ENCODE measurements around the gene ANKEF1. TPM values are rescaled to one million over a fixed set of nuclear protein-coding genes. Genes with fewer than 3 reads are reported as not detected.

ANKEF1 gene
- total and polyA plus RNA-seq, 10 of the 15 experiments (the other 5 are each of a cell fraction or from before 2014, with no cell fraction given): 0.04 to 3.0 (median 0.89) TPM

- ChIA-PET POLR2A (no interaction called here), CTCF (no interaction called here), RAD21 (ENCODE audit: unreplicated experiment) (no interaction called here), SMC1A (ENCODE audit: uncharacterized antibody, unreplicated experiment) (interaction anchor here (0.5 kb wide), 1 partner anchor 305 kb away, joined by 3 read pairs; no protein-coding TSS in a partner anchor)
- Histone ChIP-seq H3K4me3 (no peak overlapping the region), H3K4me1 (ENCODE audit: control insufficient read depth, insufficient read depth, low read length) (no peaks in the 10 kb centered on the region; the same call in 1 of the 2 replicates), H3K36me3 (ENCODE audit: control insufficient read depth in 2 of 2, insufficient read depth in 2 of 2, low read length in 1 of 2) (no peaks in the 10 kb centered on the region), H3K9me3 (replicated peaks; ENCODE audit: control insufficient read depth, insufficient read depth, low read length) (no peaks in the 10 kb centered on the region), H3K27me3 (replicated peaks in 1 of 2; ENCODE audit: control insufficient read depth in 2 of 2, insufficient read depth in 2 of 2, low read length in 1 of 2) (no peaks in the 10 kb centered on the region), H3K4me2 (ENCODE audit: control insufficient read depth, insufficient read depth) (no peak overlapping the region), H3K9ac (ENCODE audit: control insufficient read depth, insufficient read depth, low read length) (no peak overlapping the region), H2AFZ (ENCODE audit: control insufficient read depth, low read depth, low read length) (no peak overlapping the region), H3K79me2 (ENCODE audit: control insufficient read depth, insufficient read depth, low read length) (no peaks in the 10 kb centered on the region), H4K20me1 (ENCODE audit: control insufficient read depth, insufficient read depth) (no peaks in the 10 kb centered on the region), H3K27ac (ENCODE audit: control insufficient read depth, insufficient read depth) (no peak overlapping the region)
- no TSS peak for BruUV-seq (replicated peaks)
- intact Hi-C loops (cut with micrococcal nuclease; ENCODE audit: unreplicated experiment) (no loop called here), in situ Hi-C loops (cut with MboI) (no loop called here)
- FAIRE-seq (no peak), DNase-seq (ENCODE audit: low read depth, low spot score) (no peak), ATAC-seq (no peak)
- TF ChIP-seq, protein P1, sequence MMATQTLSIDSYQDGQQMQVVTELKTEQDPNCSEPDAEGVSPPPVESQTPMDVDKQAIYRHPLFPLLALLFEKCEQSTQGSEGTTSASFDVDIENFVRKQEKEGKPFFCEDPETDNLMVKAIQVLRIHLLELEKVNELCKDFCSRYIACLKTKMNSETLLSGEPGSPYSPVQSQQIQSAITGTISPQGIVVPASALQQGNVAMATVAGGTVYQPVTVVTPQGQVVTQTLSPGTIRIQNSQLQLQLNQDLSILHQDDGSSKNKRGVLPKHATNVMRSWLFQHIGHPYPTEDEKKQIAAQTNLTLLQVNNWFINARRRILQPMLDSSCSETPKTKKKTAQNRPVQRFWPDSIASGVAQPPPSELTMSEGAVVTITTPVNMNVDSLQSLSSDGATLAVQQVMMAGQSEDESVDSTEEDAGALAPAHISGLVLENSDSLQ (IDR thresholded peaks at IDR 0.05): no peak
- no peak for TF ChIP-seq RBBP5 (conservative IDR thresholded peaks at IDR 0.05)
- TF ChIP-seq POLR2AphosphoS5 (IDR thresholded peaks at IDR 0.05; ENCODE audit: low read length): no peak
- TF ChIP-seq HSF1 (IDR thresholded peaks at IDR 0.05; ENCODE audit: low read depth, low read length): no peak
- no peak for TF ChIP-seq BRCA1 (IDR thresholded peaks at IDR 0.05; ENCODE audit: low read depth, low read length)
- no peak for TF ChIP-seq TAF1 (IDR thresholded peaks at IDR 0.05; ENCODE audit: borderline replicate concordance, low read depth, low read length)
- TF ChIP-seq EED (IDR thresholded peaks at IDR 0.05; ENCODE audit: low read depth): no peak
- TF ChIP-seq NBN (IDR thresholded peaks at IDR 0.05): no peak
- TF ChIP-seq JUND (IDR thresholded peaks at IDR 0.05; ENCODE audit: low read depth, low read length): no peak
- TF ChIP-seq, protein P2, sequence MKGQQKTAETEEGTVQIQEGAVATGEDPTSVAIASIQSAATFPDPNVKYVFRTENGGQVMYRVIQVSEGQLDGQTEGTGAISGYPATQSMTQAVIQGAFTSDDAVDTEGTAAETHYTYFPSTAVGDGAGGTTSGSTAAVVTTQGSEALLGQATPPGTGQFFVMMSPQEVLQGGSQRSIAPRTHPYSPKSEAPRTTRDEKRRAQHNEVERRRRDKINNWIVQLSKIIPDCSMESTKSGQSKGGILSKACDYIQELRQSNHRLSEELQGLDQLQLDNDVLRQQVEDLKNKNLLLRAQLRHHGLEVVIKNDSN (IDR thresholded peaks at IDR 0.05; ENCODE audit: borderline replicate concordance, extremely low read length, insufficient read depth, low read depth, low read length): no peak
- TF ChIP-seq, protein P3, sequence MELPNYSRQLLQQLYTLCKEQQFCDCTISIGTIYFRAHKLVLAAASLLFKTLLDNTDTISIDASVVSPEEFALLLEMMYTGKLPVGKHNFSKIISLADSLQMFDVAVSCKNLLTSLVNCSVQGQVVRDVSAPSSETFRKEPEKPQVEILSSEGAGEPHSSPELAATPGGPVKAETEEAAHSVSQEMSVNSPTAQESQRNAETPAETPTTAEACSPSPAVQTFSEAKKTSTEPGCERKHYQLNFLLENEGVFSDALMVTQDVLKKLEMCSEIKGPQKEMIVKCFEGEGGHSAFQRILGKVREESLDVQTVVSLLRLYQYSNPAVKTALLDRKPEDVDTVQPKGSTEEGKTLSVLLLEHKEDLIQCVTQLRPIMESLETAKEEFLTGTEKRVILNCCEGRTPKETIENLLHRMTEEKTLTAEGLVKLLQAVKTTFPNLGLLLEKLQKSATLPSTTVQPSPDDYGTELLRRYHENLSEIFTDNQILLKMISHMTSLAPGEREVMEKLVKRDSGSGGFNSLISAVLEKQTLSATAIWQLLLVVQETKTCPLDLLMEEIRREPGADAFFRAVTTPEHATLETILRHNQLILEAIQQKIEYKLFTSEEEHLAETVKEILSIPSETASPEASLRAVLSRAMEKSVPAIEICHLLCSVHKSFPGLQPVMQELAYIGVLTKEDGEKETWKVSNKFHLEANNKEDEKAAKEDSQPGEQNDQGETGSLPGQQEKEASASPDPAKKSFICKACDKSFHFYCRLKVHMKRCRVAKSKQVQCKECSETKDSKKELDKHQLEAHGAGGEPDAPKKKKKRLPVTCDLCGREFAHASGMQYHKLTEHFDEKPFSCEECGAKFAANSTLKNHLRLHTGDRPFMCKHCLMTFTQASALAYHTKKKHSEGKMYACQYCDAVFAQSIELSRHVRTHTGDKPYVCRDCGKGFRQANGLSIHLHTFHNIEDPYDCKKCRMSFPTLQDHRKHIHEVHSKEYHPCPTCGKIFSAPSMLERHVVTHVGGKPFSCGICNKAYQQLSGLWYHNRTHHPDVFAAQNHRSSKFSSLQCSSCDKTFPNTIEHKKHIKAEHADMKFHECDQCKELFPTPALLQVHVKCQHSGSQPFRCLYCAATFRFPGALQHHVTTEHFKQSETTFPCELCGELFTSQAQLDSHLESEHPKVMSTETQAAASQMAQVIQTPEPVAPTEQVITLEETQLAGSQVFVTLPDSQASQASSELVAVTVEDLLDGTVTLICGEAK (IDR thresholded peaks at IDR 0.05; ENCODE audit: borderline replicate concordance): no peak
- no peak for TF ChIP-seq IKZF2 (IDR thresholded peaks at IDR 0.05)
- TF ChIP-seq NRF1 (conservative IDR thresholded peaks at IDR 0.05; ENCODE audit: low read depth, low read length): no peak
- no peak for TF ChIP-seq ASH2L (IDR thresholded peaks at IDR 0.05; ENCODE audit: borderline replicate concordance, low read depth)
- 82% methylated on average over 5 of the region's 5 CpGs for WGBS (ENCODE audit: insufficient coverage, insufficient replicate concordance, low lambda C conversion rate, missing lambda C conversion rate)
Observed at GRCh38 chr20:10040070-10040975, 5.5 kb downstream of the ANKEF1 start.

Measured in GM12878 (cell line).